Stimulated activated naive CD8-positive, alpha-beta T cell treated with anti-CD3 and anti-CD28 coated beads, Interleukin-15, Interleukin-2, amounts not matched to agents 100 U/mL and 50 U/mL, for 24 hours (primary cell): ENCODE results near the gene OR6K3.

Experiments used
- ATAC-seq: fragments of 150-1000 bp; cut with Tn5 transposase; one replicate; pipeline ENCODE4 v1.10.0; 2021
- DNase-seq: peaks from one replicate; pipeline ENCODE4 v3.0.0; 2021

OR6K3 gene

GRCh38 chr1:158687037-158687436, 33.5 kb downstream of the OR6K3 start:
- ATAC-seq (no peak), DNase-seq (no peak)

- ATAC-seq (no peak), DNase-seq (no peak)
Measured at GRCh38 chr1:158686111-158687009, 34.2 kb downstream of the OR6K3 start, which contains the start of gene SPTA1. Gene SPTA1, minus strand, starts transcription at chr1:158686715. Its CDS starts 198 bp downstream, at chr1:158686517.

GRCh38 chr1:158685085-158685484, 35.4 kb downstream of the OR6K3 start:
- no peak for DNase-seq
- no peak for ATAC-seq

GRCh38 chr1:158681606-158682005, 38.9 kb downstream of the OR6K3 start:
- DNase-seq: no peak
- ATAC-seq: no peak

- no peak for ATAC-seq
- no peak for DNase-seq
Measured at GRCh38 chr1:158679289-158679688, 41.2 kb downstream of the OR6K3 start.

- ATAC-seq: no peak
Measured at GRCh38 chr1:158675563-158676323, 44.8 kb downstream of the OR6K3 start.

GRCh38 chr1:158674302-158674701, 46.2 kb downstream of the OR6K3 start:
- no peak for DNase-seq
- no peak for ATAC-seq

More at GRCh38 chr1:158675563-158676323, 44.8 kb downstream of the OR6K3 start:
- no peak for DNase-seq
